NCI-H524 (cell line): ENCODE results near the gene OSCP1.

Source experiments
- DNase-seq, 2 experiments: peaks; one replicate each; lab custom pipeline; 2025; lab: John Stamatoyannopoulos, UW

Gene OSCP1

DNA sequence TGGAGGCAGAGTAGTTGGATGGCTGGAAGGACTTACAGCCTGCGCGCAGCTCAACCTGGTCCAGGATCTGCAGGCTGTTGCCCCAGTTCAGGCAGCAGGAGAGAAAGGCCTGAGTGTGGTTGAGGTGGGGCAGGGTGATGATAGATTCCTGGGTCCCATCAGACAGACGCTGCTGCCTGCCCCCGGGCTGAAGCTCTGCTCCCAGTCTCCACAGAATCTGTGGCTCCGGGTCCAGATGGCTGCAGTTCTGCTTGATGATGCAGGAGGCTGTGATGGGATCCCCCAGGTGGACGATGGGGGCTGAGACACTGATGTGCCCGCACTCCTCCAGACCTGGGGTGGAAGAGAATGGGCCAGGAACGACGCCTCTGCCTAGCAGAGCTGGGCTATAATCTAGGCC, 25.1 kb upstream of the OSCP1 start:
- peak; percentile 23 to 24 for DNase-seq

- DNase-seq = no peak
Observed at GRCh38 chr1:36472656-36473055, 22.4 kb upstream of the OSCP1 start.

DNA sequence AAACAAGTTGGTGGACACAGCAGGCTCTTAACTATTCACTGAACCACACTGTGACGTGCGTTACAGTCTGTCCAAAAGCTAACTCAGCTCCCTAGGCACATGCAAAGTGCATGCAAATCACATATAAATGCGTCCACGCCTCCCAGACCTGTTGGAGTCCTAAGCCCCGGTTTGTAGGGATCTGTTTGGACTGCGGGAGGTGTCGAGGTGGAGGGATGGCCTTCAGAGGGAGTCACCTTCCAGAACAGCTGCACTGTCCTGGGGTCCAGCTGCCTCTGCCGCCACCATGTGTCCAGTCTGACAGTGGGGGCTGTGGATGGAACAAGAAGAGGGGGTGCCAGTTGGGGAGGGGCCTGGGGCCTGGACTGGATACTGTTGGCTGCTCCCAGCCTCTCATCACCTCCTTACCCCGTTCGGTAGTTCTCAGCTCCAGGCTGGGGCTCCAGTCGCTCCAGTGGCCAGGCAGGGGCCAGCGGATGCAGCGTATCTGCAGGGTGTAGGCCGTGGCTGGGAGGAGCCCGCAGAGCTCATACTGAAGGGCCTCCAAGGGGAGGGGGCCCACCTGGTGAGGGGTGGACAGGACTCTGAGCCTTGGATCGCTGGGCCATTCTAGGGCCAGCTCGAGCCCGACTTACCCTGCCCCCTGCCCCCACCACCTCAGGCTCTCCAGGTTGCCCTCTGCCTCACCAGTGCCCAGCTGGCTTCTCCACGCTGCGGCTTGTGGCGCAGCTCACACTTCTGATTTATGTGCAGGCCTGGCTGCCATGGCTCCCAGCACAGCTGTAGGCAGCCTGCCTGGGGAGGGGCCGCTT, 21.8 kb upstream of the OSCP1 start:
- no peak for DNase-seq

DNA sequence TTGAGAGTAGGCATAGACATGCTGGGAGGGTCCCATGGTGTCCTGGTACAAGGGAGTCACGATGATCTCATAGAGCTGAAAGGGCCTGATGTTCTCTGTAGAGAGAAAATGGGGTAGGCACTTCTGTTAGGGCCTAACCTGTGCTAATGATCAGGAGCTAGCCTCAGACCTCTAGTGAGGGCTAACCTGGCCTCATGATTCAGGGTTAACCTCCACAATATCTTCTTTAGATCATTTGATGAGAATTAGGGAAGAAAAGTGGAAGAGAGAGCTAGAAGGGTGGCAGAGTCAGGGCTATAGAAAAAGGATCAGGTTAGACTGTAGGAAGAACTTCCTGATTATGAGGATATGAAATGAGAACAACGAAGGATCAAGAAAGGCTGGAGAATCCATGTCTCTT, 18.9 kb upstream of the OSCP1 start:
- DNase-seq = no peak

DNA sequence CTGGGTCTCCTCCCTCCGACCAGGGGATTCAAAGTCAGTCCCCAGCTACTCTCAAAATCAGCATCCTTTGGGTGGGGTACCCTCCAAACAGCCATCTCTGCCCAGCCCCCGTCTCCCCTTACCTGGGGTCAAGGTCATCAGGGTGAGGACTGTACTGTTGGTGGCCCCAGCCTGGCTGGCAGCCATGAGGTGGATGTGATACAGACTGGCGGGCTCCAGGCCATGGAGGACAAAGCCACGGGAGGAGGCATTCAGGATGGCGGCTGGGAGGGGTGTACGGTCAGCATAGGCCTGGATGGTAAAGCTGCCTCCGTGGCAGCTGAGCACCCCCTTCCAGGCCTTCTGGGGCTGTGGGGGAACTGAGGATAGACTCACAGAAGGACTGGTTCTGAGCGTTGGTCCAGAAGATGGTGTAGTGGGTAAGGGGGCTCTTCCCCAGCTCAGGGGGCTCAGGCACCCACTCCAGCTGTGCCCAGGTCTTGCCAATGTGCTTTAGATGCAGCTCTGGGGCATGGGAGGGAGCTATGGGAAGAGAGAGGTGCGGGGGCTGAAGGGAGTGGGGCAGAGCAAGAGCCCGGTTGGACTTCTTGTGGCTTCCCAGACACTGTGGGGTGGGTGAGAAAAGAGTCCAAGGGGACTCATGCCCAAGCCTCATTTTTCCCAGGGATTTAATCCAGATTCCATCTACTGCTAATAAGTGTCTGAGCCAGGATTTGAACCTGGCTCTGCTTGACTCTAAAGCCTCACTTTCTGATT, 17.6 kb upstream of the OSCP1 start:
- DNase-seq = no peak

- DNase-seq = no peak
Observed at GRCh38 chr1:36467027-36467410, 16.8 kb upstream of the OSCP1 start.

DNA sequence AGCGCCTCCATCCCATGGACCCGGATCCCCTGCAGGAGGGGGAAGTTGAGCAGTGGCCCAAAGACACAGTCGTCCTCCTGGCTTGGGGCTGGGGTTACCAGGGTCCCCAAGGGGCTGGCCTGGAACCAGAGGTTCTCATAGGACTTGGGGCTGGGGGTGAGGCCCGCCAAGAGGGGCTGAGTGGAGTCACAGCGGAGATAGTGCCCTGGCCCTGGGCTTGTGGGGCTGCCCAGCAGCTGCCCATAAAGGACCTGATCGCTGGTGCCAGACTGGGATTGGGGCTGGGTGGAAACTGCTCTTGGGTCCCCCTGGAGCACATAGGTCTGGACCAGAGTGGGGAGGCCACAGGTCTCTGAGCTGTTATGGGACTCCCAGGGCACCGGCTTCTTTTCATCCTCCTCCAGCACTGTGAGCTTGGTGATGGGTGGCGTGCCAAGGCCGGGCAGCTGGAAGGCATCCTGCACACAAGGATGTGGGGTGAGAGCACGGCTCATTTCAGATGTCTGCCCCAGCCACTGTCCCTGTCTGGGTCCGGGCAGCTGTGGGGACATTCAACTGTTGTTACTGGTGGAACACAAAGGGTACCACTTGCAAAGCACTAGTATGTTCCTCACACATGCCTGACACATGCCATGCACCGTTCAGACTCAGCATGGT, 16.2 kb upstream of the OSCP1 start:
- DNase-seq = no peak

- no peak for DNase-seq
Observed at GRCh38 chr1:36465731-36466369, 15.6 kb upstream of the OSCP1 start.

- peak in 1 of 2 experiments; percentile 55 for DNase-seq
Observed at GRCh38 chr1:36464605-36465393, 14.5 kb upstream of the OSCP1 start.

GRCh38 chr1:36463803-36464604, 13.8 kb upstream of the OSCP1 start, which contains the start of gene MRPS15:
Gene MRPS15 (minus strand): TSS chr1:36464384. CDS start chr1:36464275, 109 bp downstream.
- DNase-seq = peak; percentile 76 to 90

DNA sequence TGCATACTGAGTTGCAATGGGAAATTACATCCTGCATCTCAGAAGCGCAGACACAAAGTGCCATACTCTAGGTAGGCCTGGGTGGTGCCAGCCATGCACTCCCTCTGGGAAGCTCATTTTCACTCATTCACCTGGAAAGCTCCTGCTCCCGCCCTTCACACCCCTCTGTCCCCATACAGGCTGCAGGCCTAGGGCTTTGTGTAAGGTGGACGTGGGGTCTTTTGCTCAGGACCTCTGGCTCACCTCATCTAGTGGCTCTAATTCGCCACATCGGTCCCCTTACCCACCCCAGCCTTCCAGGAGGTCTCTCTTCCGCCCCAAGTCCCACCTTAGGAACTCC, 13.2 kb upstream of the OSCP1 start:
- no peak for DNase-seq

- DNase-seq = no peak
Observed at GRCh38 chr1:36458910-36459309, 8.7 kb upstream of the OSCP1 start.

DNA sequence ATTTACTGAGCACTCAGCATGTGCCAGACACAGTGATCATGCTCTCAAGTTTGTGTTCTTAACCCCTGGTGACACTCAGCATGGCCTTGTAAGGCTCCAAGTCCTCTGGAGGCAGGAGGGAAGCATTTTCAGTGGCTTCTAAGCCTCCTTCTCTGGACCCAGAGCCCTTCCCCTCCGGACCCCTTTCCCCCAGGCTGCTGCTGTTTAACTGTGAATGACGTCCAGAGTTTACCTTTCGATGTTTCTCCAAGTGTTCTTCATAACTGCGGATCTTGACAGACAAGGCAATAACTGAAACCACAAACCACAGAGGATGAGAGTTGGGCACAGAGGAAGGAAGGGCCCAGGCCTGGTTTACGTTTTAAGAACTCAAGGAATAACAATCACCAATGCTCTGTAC, 7.4 kb upstream of the OSCP1 start:
- DNase-seq = no peak

DNA sequence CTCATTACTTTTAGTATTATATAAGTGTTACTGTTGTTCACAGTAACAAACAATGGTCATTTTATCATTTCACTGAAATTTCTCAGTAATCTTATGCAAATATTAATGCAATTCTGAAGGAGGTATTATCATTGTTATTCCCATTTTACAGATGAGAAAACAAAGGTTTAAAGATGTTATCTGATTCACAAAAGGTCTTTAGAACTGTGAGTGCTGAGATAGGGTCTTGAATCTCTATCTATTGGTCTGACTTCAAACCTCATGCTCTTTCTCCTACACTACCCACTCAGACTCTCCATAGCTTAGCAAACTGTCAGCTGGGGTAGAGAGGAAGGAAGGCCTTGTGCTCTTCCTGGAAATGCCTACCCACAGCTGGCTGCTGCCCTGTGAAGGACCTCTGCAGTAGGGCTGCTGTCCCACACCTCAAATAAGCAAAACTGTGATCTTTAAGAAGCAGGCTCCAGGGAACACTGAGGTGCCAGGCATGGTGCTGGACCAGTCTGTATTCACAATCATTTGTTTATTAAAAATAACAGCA, 6.2 kb upstream of the OSCP1 start:
- no peak for DNase-seq

DNA sequence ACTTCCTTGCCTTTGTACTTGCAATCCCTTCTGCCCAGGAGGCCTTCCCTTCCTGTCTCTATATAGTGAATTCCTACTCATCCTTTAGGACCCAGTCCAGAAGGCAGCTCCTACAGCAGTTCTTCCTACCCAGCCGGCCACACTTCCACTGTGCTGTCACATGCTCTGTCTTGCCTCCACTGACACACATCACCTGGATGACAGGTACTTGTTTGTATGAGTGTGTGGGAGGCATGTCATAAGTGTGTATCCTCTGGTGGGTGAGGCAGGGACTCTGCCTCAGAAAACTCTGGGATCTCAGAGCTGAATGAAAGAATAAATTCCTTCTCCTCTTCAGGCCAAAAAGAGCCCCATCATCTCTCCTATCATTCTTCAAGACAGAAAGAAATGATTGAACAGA, 5.1 kb upstream of the OSCP1 start:
- DNase-seq = no peak

- no peak for DNase-seq
Observed at GRCh38 chr1:36453600-36454388, 3.5 kb upstream of the OSCP1 start.

GRCh38 chr1:36453051-36453450, 2.8 kb upstream of the OSCP1 start:
- DNase-seq = no peak

GRCh38 chr1:36450919-36451305, 661 bp upstream of the OSCP1 start:
- no peak for DNase-seq

DNA sequence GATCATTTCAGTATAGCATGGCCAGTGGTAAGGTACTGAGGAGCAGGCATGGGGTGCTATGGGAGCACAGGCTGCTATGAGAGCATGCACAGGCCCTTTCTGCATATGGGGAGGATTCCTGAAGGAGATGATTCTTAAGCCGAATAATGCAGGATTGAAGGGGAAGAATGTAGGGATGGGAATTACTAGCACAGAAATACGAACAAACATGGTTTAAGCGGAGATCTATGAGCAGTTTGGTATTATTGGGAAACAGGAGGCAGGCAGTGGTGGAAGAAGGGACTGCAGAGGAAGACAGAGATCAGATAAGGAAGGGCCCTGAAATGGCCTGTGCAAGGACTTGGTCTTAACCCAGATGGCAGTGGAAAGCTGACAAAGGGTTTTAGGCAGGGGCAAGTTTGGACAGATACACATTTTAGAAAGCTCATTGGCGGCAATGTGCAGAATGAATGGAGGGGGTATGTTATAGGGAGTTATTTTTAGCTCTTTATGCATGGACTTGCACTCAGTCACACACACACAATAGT, 1.7 kb downstream of the OSCP1 start:
- peak; percentile 8 to 41 for DNase-seq
